GM18907 (cell line): ENCODE results near the gene KCNG2.

Experiments used
- ATAC-seq: cut with Tn5 transposase; IDR thresholded peaks from one replicate; pipeline ENCODE4 v1.9.1; 2021; ENCODE audit warnings: mild to moderate bottlenecking, moderate library complexity; ENCODE audit not compliant: unreplicated experiment

The KCNG2 gene

DNA sequence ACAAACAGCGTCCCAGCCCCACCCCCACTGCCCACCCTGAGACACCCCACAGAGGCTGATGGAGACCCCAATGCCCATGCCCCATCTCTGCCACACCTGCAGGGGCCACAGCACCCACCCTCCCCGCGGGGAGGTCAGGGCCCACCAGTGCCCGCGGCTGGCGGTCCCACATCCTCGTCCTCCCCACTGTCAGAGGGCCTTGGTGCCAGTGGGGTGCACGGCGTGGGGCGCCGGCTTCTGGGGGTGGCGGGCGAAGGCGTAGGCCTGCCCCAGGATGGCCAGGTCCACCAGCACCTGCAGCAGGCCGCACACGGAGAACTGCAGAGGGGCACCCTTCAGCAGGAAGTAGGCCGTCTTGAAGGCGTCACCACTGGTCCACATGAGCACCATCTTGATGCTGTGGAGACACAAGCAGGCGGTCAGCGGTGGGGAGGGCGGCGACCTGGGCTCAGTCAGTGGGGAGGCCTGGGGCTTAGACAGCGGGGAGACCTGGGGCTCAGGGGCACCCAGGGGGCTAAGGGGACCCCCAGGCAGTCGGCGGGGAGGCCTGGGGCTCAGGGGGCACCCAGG, 106.1 kb downstream of the KCNG2 start:
- ATAC-seq: no peak

DNA sequence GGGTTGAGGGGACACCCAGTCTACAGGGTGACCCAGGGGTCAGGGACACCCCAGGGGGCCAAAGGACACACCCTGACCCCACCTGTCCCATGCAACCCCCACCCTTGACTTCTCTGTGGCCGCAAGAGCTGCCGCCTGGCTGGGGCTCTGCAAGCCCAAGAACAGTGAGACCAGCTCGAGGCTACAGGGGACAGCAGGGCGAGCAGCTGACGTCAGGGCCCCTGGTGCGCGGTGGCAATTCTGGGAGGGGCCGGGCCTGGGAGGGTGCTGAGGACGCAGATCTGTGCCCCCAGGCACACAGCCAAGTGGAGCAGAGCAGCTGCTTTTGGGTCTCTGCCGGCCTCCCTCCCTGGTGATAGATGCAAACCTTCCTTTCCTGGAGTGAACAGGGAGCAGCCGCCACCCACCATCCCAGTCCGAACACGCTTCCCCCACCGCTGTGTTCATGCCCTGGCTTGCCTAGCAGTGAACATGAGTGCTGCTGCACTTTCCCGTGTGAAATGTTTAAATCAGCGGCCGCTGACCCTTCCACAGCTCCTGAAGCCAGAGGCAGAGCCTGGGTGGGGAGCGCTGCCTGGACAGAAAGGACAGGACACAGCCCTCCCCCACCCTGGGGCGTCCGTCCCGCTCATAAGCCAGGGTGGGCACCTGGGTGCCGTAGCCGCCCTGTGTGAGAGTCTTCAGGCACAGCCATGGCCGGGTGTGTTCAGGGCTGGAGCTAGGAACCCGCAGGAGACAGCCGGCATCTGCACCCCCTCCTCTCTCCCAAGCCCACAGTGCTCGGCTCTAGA, 106.8 kb downstream of the KCNG2 start:
- no peak for ATAC-seq

DNA sequence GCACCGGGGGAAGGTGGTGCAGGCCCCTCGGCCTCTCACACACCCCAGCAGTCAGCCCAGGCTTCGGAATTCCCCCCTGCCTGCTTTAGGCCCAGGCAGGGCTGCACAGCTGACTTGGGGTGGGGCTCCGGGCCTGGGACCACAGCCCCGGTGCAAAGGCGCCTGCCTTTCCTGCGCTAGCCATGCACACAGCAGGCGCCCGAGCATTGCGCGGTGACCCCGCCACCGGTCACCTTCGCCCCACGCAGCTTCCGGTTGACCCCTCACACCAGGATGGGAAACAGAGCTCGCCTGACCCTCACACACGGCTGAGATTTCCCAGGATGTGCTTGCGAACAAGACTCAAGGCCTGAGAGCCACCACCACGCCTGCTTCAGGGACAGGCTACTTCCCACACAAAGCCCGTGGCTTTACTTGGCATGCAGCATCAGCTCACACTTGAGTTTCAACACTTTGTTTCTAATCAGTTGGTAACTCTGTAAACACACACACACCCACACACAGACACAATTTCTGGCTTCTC, 107.7 kb downstream of the KCNG2 start:
- ATAC-seq: no peak

DNA sequence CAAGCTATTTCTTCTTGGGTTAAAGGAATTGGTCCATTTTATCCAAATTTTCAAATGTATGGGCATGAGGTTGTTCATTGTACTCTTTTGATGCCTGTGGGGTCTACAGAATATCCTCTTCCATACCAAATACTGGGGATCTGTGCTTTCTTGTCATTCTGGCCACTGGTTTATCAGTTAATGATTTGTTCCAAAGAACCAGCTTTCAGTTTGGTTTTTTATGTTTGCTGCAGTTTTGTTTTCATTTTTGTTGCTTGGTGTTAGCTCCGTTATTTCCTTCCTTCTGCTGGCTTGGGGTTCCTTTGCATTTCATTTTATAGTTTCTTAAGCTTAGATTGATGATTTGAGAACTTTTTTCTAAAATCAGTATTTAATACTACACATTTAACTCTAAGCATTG, 108.3 kb downstream of the KCNG2 start:
- ATAC-seq: no peak

DNA sequence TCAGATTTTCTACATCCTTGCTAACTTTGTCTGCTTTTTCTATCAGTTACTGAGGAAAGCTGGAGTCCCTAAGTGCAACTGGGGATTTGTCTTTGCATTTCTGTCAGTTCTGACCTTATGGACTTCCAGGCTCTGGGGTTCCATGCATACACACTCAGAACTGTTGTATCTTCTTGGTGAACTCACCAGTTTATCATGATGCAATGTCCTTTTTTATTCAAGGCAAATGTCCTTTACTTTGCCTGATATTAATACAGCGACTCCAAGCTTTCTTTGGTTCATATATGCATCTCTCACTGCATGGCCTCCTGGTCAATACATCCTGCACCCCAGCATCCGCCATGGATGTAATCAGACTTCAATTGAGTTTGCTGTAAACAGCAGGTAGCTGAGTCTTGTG, 109.0 kb downstream of the KCNG2 start:
- no peak for ATAC-seq

DNA sequence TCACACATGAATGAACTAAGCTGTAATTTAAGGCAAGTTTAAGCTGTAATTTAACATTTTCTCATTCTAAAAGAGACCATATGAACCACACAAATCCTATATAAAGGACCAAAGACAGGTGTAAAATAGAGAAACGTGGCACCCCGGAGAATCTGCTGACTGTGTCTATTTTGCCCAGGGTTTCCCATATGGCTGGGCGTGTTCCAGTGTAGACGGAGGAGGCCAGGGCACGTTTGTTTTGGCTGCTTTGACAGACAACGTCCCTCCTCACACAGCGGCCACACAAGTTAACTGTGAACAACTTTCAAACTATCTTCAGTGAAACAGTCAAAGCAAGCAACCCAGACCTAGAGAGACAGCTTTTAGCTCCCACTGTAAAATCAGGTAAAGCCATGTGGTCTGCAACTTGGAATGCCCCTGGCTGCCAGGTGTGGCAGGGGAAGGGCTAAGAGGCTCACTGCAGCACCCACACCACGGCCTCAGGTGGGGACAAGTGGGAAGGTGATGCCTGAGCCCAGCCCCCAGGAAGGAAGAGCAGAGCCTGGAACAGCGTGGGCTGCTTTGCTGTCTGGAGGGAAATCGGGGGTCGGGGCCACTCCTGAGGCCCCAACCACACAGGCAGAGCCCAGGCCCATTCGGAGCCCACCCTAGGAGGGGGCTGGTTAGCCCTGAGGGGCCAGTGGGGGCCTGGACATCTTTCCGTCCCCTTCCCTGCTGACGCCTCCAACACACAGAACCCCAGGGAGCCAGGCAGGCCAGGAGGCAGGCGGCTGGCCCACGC, 113.0 kb downstream of the KCNG2 start:
- ATAC-seq: no peak

DNA sequence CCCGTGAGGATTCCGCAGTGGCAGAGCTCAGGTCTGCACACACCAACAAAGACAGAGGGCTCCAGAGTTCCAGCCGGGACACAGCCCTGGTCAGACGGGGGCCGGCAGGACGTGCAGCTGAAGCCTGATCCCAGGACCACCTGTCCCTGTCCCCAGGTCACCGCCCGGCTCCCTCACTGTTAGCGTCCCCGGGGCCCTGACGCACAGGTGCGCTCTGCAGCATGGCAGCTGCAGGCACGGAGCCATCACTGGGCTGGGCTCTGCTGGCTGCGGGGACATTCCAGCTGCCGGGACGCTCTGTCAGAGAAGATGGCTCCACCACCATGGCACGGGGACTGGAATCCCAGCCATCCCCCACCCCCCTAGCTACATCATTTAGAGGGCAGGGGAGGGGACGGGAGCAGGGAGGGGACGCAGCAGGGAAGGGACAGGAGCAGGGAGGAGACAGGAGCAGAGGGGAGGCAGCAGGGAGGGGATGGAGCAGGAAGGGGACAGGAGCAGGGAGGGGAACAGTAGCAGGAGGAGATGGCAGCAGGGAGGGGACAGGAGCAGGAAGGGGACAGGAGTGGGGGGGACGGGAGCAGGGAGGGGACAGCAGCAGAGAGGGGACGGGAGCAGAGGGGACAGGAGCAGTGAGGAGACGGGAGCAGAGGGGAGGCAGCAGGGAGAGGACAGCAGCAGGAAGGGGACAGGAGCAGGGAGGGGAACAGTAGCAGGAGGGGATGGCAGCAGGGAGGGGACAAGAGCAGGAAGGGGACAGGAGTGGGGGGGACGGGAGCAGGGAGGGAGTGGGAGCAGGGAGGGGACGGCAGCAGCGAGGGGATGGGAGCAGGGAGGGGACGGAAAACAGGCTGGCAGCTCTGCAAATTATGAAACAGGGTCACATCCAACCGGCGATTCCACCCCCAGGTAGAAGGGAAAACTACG, 113.9 kb downstream of the KCNG2 start:
- ATAC-seq: no peak

DNA sequence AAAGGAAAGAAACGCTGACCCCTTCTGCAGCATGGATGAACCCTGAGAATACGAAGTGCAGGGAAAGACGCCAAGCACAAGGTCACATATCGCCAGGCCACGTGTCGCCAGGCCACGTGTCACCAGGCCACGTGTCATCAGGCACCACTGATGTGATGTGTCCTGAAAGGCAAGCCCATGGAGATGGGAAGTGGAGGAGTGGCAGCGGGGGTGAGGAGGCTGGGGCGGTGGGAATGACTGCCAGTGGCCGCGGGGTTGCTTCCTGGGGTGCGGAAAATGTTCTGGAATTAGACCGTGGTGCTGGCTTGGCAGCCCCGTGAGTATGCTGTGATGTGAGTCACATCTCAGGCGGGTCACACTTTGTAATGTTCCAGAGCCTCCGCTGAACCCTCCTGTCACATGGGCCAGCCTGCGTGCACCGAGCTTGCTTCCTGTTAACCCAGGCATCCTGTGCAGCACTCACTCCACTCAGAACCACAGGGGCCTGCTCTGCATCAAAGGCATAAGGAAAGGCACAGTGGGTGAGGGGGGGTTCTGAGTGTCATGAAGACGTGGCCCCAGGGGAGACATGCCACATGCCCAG, 114.8 kb downstream of the KCNG2 start:
- no peak for ATAC-seq

DNA sequence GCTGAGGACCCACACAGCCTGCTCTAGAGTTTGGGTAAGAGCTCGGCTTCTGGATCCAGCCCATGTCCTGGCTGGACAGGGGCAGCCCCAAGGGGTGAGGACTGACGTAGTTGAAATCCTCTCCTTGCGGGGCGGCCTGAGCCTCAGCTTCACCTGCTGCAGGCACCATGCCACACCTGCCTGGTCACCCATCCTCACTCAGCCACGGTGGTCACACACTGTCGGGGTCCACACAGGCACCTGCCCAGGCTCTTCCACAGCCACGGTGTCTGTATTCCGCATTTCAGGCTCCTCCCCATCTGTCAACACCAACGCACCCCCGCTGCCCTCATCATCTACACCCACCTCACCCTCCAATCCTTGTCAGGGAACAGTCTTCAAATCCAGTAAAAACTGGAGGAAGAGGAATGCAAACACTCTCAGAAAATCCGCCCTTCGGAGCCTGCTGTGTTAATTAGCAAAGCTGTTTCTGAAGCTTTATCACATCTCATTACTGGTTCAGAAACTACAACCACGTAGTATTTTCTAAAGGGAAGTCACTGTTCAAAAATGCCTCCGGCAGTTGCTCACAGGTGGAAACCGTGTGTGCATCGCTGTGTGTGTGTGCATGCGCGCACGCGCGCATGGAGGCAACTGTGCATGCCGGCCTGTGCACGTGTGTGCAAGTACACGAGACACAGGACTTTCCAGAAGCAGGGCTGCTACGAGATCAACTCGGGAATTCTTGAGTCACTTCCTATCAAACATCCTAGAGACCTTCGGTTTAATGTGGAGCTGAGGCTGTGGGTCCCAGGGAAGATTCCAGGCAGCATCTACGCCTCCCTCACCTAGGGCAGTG, 115.5 kb downstream of the KCNG2 start:
- ATAC-seq: no peak

DNA sequence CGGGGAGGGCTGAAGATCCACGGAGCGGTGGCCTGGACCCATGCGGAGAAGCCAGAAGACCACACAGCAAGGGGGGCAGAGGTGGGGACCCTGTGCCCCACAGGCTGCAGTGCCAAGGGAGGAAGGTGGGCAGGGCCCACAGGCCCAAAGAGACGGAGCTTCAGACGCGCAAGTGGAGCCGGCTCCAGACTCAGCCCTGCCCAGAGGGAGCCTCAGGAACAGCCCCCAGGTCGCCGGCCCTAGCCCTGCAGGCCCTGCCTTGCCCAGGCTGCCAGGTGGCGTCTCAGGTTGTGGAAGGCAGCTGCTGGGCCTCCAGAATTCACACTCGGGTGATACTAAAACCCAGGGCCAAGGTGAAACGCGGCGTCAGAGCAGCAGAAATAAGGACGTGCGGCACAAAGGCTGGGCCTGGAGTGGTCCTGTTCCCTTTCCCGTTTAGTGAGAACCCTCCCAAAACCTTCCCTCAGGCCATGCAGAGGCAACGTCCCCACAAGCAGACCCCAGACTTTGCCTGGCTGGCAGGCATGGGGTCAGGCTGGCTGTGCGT, 116.9 kb downstream of the KCNG2 start:
- ATAC-seq: no peak

DNA sequence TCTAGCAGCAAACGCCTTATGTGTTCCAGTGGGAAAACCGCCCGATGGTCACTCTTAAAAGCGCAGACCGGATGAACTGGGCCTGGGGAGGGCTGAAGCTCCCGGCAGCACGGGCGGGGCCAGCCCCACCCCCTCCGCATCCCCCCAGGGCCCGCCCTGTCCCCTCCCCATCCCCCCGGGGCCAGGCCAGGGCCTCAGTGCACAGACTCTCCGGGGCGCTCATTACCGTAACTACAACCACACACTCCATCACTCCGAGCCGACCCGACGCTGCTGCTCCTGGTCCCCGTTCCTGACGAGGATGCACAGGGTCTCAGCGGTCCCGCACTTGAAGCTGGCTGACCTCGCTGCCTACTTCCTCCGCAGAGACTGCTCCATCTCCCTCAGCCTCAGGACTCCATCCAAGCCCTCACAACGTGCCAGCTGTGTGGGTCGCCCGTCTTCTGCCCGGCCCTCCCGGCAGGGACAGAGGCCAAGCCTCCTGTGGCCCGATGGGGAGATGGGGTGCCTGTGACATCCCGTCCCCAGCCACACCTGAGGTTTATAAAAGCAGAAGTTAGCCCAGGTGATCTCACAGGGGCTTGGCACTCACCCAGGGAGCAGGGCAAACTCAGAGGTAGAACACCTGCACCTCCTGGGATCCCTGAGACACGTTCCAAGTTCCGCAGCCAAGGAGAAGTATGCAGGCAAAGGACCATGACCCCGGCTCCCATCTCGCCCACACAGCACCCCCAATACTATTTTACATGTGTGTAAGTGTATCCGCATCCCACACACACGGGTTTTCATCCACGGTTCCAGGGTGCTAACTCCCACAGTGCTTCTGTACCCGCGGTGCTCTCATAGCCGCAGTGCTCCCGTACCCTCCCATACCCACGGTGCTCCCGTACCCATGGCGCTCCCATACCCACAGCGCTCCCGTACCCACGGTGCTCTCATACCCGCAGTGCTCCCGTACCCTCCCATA, 117.7 kb downstream of the KCNG2 start:
- no peak for ATAC-seq

DNA sequence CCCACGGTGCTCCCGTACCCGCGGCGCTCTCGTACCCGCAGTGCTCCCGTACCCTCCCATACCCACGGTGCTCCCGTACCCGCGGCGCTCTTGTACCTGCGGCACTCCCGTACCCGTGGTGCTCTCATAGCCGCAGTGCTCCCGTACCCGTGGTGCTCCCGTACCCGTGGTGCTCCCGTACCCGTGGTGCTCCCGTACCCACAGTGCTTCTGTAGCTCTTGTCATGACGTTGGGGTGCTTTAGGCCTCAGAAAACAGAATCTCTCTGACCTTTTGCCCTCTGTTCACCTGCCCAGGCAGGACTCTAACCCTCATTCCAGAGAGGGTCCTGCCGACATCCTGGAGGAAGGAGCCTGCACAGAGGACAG, 118.4 kb downstream of the KCNG2 start:
- no peak for ATAC-seq

DNA sequence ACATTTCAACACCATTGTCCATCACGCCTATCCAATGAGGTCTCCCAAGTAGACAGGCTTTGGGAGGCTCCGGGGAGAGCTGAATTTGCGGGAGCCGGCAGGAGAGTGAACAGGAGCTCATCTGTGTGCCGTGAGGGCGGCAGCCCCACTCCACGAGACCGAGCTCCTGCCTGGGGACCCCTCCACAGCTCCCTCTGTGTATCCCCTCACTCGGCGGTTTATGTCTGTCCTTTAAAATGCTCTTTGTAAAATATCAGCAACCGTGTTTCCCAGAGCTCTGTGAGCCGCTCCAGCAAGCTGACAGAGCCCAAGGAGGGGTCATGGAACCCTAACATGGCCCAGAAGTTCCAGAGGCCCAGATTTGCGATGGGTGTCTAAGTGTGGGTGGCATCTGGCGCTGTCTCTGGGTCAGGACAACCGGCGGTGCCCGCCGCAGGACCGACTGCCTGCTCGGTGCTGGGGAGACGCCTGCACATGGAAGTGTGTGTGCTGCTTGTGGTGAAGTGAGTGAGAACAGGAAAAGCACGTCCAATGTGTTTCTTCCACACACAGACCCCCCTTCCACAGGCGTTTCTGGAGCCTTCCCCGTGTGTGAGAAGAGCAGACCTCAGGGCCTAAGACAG, 118.9 kb downstream of the KCNG2 start:
- no peak for ATAC-seq

DNA sequence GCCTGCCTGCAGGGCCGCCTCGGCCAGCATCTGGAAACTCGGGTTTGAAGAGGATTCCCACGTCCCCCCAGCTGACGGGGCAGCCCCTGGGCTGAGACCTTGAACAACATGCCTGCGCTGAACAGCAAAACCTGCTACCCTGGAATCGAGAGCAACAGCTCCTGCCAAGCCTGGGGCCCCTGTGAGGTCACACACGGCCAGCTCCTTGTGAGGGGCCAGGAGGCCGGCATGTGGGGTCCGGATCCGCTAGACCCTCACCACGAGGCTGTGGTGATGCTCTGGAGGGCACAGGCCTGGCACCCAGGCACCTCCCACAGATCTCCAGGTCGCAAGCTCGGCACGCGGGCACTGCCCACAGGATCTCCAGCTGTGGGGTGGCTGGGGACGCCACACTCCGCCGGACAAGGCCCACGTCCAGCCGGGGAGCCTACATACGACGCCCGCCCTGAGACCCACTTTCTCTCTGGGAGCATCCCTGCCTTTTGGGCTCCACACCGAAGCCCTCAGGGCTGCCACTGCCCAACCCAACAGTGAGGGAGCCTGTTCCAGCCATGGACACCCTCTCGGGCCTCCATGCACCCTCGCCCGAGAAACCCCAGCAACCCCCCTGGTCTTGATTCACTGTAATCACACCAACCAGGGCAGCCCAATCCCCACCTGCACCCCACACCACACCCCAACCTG, 119.6 kb downstream of the KCNG2 start:
- no peak for ATAC-seq

DNA sequence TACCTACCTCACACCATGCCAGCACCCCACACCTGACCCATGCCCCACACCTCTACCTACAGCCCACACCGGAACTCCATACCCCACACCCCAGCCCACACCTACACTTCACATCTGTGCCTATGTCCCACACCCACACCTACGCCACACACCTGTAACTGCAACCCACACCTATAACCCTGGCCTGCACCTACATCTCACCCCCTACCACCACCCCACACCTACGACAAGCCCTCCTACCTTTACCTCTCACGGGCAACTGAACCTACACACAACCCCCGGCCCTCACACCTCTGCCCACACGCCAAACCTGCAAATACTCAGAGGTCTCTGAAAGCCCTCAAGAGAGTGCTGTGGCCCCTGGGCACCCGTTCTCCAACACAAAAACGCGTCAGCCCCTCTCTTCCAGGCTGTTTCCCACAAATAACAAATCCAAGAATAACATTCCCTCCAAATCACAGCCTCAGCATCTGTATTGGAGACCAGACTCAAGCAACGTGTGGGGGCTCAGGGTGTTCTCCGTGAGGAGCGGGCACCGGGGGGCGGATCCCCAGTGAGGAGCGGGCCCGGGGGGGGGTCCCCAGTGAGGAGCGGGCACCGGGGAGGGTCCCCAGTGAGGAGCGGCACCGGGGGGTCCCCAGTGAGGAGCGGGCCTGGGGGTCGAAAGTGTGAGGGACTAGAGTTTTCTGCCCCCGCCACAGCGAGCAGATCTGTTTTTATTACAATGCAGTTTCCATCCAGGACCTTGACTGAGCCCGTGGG, 120.3 kb downstream of the KCNG2 start:
- no peak for ATAC-seq

DNA sequence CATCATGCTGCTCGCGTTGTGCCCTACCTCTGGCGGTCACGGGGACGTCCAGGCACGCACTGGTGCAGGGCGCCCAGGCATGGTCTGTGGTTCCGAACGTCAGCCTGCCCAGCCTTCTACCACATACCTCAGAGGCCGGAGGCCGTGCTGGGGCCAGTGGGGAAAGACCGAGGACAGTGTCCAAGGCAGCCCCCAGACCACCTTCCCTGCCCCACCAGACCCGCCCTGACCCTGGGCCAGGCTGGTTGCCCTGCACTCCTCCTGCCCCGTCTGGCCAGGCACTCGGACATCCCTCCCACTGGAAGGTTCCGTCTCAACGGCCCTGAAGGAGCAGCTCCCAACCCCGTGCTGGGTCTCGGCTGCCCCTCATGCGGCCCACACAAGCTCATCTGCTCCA, 120.9 kb downstream of the KCNG2 start:
- ATAC-seq: no peak
